Measurements from ENCODE around the gene COPS9. TPM values are rescaled to one million over a fixed set of nuclear protein-coding genes. Genes with fewer than 3 reads are reported as not detected.

COPS9 gene
- total RNA-seq (2014; rRNA removed): 317 and 473 TPM in 2 replicates
- percentile 77 among the genes with signal in this experiment for Bru-seq, nascent RNA
- percentile 78 among the genes with signal in this experiment for BruChase-seq, experiment 1, labeled RNA remaining after a 6-hour chase
- percentile 72 among the genes with signal in this experiment for BruChase-seq, experiment 2, labeled RNA remaining after a 2-hour chase
- long read RNA-seq, transcript COPS9-205 (3 exons, 418 nt): major isoform, 24 of 122 reads
- long read RNA-seq, transcript COPS9-204 (2 exons, 619 nt): minor isoform, 14 of 122 reads
- long read RNA-seq, partial matches to known transcripts: 0 of 122 reads
- long read RNA-seq, other reads (novel, unspliced or antisense): 84 of 122 reads

GRCh38 chr2:240136013-240136670, at the start of gene COPS9:
COPS9 (minus strand) TSS chr2:240136305; CDS start chr2:240136284, 21 bp downstream.
- BruUV-seq (replicated peaks): no TSS peak
- peak; percentile 80 for DNase-seq

GRCh38 chr2:240184656-240185055, 48.6 kb upstream of the COPS9 start:
- Histone ChIP-seq H3K27me3 (ENCODE audit: low read length) (peaks cover 94% of the 10 kb centered on the region), H3K27ac (ENCODE audit: low read length) (no peak overlapping the region), H3K4me3 (ENCODE audit: low read length) (no peak overlapping the region), H3K4me2 (ENCODE audit: low read length) (no peak overlapping the region), H4K20me1 (ENCODE audit: low read length) (no peaks in the 10 kb centered on the region), H2AFZ (ENCODE audit: low read length) (no peak overlapping the region), H3F3A (ENCODE audit: low read length, unreplicated experiment) (no peaks in the 10 kb centered on the region), H3K9me2 (replicated peaks; ENCODE audit: low read length) (no peaks in the 10 kb centered on the region), H3K9me3 (ENCODE audit: low read length) (peaks cover 4% of the 10 kb centered on the region; the same call in 1 of the 2 replicates), H3K4me1 (ENCODE audit: insufficient read depth, low read length) (no peaks in the 10 kb centered on the region), H3K36me3 (ENCODE audit: low read depth, low read length) (no peaks in the 10 kb centered on the region), H3K9ac (ENCODE audit: low read length) (no peak overlapping the region), H3K79me2 (ENCODE audit: low read length) (no peaks in the 10 kb centered on the region)
- ChIA-PET CTCF (no interaction called here), POLR2A (ENCODE audit: unreplicated experiment) (no interaction called here)
- TF ChIP-seq EZH2 (IDR thresholded peaks at IDR 0.05; ENCODE audit: low read length, unreplicated experiment) (no peak), CTCF (conservative IDR thresholded peaks at IDR 0.05; ENCODE audit: low read depth, low read length) (no peak), EZH2phosphoT487 (IDR thresholded peaks at IDR 0.05; ENCODE audit: borderline replicate concordance, low read length) (no peak)
- intact Hi-C loops (cut with micrococcal nuclease): no loop called here
- no TSS peak for BruUV-seq (replicated peaks)
- DNase-seq (no peak), ATAC-seq (no peak)

More at GRCh38 chr2:240136013-240136670, at the start of gene COPS9:
- no peaks in the 10 kb centered on the region for H3K9me3 ChIP-seq (ENCODE audit: low read length)
- peaks cover 10% of the 10 kb centered on the region; the same call in 1 of the 2 replicates for H4K20me1 ChIP-seq (ENCODE audit: low read length)
- intact Hi-C loops (cut with micrococcal nuclease): loop anchor here (1.0 kb wide), 1 partner anchor 111 kb away; the partner anchor contains the start of gene NDUFA10
- H3K4me1 ChIP-seq (ENCODE audit: insufficient read depth, low read length): peaks cover 24% of the 10 kb centered on the region
- H3K4me2 ChIP-seq (ENCODE audit: low read length): peak within 1 kb of the TSS; percentile 100
- peaks cover 14% of the 10 kb centered on the region for H3K36me3 ChIP-seq (ENCODE audit: low read depth, low read length)
- H3K4me3 ChIP-seq (ENCODE audit: low read length): peak within 1 kb of the TSS; percentile 99
- H3K79me2 ChIP-seq (ENCODE audit: low read length): peaks cover 34% of the 10 kb centered on the region
- peak; percentile 88 for ATAC-seq
- H3F3A ChIP-seq (ENCODE audit: low read length, unreplicated experiment): no peaks in the 10 kb centered on the region
- H3K27me3 ChIP-seq (ENCODE audit: low read length): no peaks in the 10 kb centered on the region
- TF ChIP-seq CTCF (conservative IDR thresholded peaks at IDR 0.05; ENCODE audit: low read depth, low read length) (no peak), EZH2phosphoT487 (IDR thresholded peaks at IDR 0.05; ENCODE audit: borderline replicate concordance, low read length) (no peak), EZH2 (IDR thresholded peaks at IDR 0.05; ENCODE audit: low read length, unreplicated experiment) (no peak)
- POLR2A ChIA-PET (ENCODE audit: unreplicated experiment): no interaction called here
- peak within 1 kb of the TSS; percentile 94 for H3K9ac ChIP-seq (ENCODE audit: low read length)
- H2AFZ ChIP-seq (ENCODE audit: low read length): peak within 1 kb of the TSS; percentile 99
- H3K9me2 ChIP-seq (replicated peaks; ENCODE audit: low read length): no peaks in the 10 kb centered on the region
- CTCF ChIA-PET: no interaction called here
- no peak within 1 kb of the TSS for H3K27ac ChIP-seq (ENCODE audit: low read length)

All from PC-3 (cell line).